HEK293T (cell line): Measurements from ENCODE around the gene SLC19A1.

Experiments
- BHLHE40 ChIP-seq: fragments of 450-650 bp; IDR thresholded peaks from 2 replicates; pipeline ENCODE4 v1.6.1; 2016; ENCODE audit warnings: mild to moderate bottlenecking, moderate library complexity, borderline replicate concordance
- CTBP1 ChIP-seq: fragments of 450-650 bp; IDR thresholded peaks from 2 replicates; pipeline ENCODE4 v1.6.1; 2016; ENCODE audit warnings: borderline replicate concordance
- FOXA1 ChIP-seq: fragments of 450-650 bp; IDR thresholded peaks from 2 replicates; pipeline ENCODE4 v1.6.1; 2016; ENCODE audit warnings: mild to moderate bottlenecking
- FOXK2 ChIP-seq: fragments of 450-650 bp; IDR thresholded peaks from 2 replicates; pipeline ENCODE4 v1.6.1; 2016; ENCODE audit warnings: mild to moderate bottlenecking
- HDGF ChIP-seq: fragments of 450-650 bp; IDR thresholded peaks from 2 replicates; pipeline ENCODE4 v1.6.1; 2017; ENCODE audit warnings: antibody characterized with exemption, borderline replicate concordance
- SUZ12 ChIP-seq: fragments of 450-650 bp; IDR thresholded peaks from 2 replicates; pipeline ENCODE4 v1.6.1; 2016; ENCODE audit warnings: mild to moderate bottlenecking
- ZNF384 ChIP-seq: fragments of 450-650 bp; IDR thresholded peaks from 2 replicates; pipeline ENCODE4 v1.6.1; 2016

- TF ChIP-seq ZNF384 = no peak
- no peak for TF ChIP-seq BHLHE40
- no peak for TF ChIP-seq FOXA1
- TF ChIP-seq FOXK2 = no peak
- TF ChIP-seq HDGF = no peak
- no peak for TF ChIP-seq CTBP1
- no peak for TF ChIP-seq SUZ12
These were observed 37.9 kb upstream of the SLC19A1 start for GRCh38 chr21:45580181-45580575.
